Activated effector memory CD4-positive, alpha-beta T cell treated with anti-CD3 and anti-CD28 coated beads, Interleukin-2, amount 50 U/mL, for 16 hours (primary cell): ENCODE measurements around the gene C4orf17.

Experiments
- DNase-seq: peaks from one replicate; pipeline ENCODE4 v3.0.0-alpha.2; 2020

Gene C4orf17

DNA sequence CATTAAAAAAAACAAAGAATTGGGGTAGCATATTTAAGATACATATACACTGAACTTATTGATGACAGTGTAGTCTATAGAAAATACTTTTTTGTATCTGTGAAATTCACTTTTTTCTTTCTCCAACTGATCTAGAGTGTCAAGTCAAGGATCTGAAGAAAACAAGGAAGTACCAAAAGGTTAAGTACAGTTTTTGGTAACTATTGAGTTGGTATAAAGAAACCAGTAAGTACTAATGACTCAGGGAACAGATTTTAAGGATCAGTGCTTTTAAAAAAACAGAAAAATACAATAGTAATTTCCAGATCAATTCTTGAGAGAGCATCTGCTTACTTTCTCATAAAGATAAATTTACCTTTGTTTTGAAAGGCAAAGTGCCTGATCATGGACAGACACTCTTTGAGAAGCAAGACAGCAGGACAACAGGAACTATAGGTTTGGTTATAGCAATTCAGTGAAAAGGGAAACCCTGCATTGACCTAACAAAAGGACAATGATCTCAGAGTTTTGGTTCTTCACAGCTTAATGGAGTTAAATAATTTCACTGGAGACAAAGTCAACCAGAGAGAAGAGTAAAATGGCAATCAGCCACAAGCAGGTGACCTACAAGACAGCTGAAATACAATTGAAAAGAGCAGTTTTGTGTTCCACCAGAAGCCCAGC, 29.6 kb downstream of the C4orf17 start:
- DNase-seq: no peak

DNA sequence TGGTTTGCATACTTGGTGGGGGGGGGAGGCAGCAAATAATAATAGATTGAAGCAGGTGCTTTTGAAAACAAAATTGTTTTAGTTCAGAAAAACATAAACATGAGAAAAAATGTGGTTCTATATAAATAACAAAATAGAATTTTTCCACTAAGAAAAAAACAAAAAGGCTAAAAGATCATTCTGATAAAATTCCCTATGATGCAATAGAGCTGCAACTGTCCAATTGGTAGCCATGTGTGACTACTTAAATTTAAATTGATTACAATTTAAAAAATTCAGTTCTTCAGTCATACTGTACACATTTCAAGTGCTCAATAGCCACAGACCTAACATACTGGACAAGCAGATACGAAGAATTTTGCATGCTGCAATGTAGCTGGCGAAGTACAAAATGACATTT, 42.1 kb downstream of the C4orf17 start:
- no peak for DNase-seq

DNA sequence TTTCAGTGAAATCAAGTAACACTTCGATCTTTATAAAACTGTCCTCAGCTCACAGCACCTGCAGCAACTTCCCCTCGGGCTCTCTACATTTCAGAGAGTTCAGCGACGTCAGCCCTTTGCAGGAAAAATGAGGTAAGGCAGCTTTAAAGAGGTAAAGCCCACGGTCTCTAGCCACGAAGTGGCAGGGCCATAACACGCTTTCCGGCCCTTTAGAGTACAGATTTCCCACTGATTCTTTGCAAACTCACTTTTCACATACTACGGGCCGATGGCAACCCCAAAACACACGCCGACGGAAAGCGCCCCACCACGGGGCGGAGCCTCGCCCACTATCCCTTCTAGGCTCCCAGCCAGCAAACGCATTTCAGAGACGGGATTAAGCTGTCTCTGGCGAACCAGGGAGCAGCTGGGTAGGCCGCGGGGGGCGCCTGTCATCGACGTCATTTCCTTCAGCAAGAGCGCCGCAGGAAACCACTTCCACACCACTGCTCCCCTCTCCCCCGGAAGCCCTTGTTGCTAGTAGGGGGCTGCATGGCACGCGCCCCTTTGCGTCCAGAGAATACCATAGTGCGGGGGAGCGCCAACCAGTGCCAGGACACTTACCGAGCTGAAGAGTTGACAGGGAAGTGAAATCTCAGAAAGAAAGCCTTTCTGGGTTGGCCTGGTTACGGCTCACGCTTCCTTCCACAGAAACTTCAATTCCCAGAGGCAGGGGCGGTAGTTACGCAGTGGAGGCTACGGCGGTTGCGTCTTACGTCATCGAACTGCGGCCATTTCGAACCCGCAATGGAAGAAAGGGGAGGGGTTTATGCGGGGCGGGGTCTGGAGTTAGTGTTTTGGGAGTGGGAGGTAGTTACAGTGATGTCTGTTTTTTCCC, 52.7 kb downstream of the C4orf17 start, which contains the start of gene TRMT10A:
TSS of gene TRMT10A (minus strand) at position 730 of the 877 bp plus-strand sequence. CDS start 4,701 bp downstream, outside the sequence.
- peak; percentile 98 for DNase-seq

DNA sequence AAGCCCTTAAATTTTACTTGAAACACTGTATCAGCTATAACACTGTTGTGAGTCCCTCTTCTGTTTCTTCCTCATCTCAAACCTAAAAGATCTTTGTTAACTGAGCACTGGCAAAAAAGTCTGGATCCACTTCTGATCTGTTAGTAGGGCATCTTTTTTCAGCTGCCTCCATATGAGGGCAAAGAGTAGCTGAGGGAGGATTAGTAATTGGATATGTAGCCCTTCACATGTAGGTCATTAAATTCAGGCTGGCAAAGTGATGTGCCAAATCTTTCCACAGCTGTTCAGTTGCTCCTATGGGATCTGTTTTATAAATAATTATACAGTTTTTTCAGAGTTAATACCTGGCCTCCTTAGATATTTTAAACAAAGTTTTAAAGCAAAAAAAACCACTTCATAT, 54.1 kb downstream of the C4orf17 start:
- no peak for DNase-seq

DNA sequence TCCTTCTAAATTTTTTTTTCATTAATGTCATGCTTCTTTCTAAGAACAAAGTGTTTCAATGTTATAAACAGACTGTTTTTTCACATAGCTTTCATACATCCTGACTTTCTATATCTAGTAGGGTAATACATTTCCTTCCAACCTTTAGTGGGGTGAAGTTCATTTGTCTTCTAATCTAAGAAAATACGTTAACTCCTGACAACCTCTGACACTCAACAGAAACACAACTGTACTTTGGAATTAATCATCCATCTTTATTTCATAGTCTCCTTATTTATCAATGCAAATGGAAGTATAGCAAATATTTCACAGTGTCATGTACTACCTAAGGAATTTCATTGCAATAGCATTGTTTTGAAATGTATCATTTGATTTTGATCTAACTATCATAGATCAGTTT, 61.1 kb downstream of the C4orf17 start:
- DNase-seq: no peak

DNA sequence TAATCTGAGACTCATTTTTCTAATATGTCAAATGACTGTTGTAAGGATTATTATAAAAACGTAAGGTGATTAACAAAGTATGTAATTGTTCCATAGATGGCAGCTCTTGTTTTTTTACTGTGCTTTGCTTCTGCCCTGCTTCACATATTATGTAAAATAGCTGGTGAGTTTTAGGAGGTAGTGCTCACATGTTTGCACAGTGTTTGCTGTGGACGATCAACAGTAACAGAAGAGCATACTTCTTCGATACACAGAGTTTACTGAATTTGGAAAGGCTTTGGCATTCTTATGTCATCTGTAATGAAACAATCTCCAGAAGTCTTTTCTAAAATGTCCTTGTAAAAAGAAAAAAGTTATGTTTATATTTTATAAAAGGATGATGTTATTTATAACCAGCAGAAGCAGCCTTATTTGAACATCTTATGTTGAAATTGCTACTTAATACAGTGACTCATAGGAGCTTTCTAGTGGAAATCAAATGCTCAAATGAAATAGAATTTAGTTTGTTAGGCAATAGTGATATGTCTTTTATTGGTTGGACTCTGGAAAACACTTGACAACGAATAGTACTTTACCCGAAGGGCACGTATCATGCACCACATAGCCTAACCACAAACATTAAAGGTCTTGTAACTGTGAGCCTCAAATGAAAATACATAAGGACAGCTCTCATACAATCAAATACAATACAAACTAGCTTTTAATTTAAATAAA, 61.9 kb downstream of the C4orf17 start:
- DNase-seq: no peak

DNA sequence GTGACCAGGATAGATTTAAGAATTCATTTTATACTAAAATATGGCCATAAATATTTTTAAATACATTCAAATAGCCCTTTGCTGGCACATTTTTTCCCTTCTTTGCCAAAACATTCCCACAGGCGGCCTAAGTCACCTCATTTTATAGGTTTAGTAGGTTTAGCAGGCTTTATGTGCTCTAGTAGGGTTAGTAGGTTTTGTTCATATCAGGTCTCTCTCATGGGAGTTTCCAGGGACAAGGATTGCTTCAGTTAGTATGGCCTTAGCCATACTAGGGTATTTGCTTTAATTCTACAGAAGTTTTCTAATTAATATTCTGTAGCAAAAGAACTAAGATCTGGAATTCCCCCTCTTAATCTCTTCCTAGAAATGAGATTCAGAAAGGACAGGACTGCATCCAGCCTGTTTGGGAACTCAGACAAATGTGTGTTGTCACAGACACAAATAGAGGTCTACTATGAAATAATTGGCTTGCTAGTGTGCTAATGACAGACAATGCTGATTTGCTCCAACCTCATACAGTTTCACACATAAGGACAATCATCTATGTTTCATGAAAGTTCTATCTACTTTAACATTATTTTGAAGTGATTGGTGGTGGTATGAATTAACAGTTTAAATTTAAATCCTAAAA, 63.0 kb downstream of the C4orf17 start:
- DNase-seq: no peak

DNA sequence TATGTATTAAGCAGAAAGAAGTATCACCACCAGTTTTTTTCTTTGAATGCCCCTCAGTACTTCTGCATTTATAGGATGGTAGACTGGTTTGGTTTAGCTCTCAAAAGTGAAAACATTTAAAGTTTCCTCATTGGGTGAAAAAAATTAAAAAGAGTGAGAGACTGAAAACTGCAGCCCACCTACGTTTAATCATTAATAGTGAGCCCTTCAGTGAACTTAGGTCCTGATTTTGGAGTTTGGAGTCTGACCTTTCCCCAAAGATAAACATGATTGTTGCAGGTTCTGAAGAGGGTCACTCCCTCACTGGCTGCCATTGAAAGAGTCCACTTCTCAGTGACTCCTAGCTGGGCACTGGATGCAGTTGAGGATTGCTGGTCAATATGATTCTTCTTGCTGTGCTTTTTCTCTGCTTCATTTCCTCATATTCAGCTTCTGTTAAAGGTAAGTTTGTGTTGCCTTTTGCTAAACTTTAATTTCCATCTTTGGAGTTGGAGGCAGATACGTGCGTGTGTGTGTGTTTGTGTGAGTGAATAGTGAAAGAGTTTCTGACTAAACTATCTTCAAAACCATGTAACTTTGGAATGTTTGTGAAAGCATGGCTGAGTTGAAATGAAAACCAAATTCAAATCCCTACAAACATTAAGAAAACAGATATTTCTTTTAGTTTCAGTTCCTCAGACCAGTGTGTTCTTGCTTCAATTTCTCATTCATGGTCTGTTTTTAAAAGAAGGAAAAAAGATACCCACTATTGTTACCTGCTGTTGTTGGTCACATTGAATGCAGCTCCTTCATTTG, 63.9 kb downstream of the C4orf17 start, which contains the start of gene MTTP:
TSS of gene MTTP (plus strand) at position 295 of the 795 bp plus-strand sequence. CDS start at position 381, 86 bp downstream.
- DNase-seq: no peak

DNA sequence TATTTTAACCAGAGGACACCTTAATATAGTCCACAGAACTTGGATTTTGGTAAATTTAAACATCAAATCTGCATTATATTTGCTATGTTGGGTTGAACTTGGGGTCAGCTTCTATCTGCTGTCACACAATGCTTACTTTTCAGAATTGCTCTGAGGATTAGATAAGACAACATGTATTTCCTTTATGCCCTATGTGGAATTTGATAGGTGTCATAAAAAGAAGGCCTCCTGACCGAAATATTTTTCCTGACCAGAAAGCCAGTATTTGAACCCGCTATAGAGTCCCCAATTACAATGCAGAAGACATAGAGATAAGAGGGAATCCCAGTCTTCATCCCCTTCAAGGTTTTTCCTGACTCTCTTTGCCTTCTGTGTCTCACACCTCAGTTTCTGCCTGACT, 67.9 kb downstream of the C4orf17 start:
- no peak for DNase-seq

DNA sequence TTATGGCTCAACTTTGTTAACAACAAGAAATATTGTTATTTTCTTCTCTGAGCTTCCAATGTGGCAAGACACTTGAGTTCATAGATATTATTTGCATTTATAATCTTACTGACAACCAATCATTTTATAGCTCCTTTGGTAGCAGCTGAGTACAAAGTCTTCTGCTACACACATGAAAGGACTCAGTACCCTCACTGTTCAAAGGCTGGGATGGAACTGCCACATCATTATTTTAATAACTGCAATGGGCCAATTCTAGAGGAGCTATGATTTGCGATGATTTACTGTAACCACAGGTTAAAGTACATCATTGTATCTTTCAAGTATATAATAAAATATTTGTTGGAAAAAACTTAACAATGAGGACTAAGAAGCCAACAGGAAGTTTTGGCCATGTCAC, 74.7 kb downstream of the C4orf17 start:
- DNase-seq: no peak

DNA sequence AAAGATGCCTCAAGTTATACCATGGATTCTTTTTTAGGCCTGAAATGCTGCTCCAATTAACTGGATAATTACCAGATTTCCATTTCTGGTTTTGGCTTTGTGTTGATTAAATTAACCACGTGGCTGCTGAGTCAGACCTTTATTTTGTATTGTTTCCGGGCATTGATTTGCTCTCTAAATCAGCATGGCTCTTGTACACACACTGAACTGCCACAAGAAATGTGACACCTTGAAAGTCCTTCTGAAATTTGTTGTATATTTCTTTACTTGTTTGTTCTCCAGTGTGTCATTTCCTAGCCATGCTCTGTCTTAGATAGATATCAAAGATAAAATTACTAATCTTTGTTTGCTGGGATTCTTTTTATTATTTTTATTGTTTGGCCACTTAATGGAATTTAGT, 75.5 kb downstream of the C4orf17 start:
- no peak for DNase-seq

DNA sequence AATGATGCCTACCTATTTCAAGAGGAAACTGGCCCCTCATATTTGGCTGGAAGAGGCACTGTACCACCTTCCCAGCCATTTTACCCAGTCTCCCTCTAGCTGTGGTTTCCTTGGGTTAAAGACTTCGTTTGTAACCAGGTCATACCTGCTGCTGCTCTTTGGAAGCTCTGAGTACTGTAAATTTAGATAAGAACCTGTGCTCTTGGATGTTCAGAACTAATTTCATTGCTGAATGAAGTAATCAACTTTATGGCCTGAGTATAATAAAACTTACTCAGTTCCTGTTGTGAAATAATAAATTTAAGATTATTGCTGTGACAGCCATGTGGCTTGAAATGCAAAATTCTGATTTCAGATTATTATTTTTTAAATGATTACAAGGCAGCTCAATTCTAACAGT, 76.0 kb downstream of the C4orf17 start:
- no peak for DNase-seq

DNA sequence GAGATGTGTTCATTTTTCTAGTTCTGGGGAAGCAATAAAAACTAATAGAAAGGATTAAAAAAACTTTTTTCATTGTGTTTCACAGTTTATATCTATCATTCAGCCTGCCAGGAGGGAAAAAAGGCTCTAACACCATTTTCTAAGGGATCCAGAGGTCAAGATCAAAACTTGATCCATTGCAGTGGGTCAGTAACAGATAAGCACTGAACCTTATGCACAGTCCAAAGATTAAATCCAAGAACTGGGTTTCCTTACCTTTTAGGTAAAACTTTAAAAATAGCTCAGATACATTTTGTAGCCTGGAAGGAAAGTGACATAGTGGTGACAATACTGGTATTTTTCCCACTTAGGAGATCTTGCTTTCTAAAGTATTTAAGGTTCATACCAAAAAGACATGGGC, 76.5 kb downstream of the C4orf17 start:
- no peak for DNase-seq

DNA sequence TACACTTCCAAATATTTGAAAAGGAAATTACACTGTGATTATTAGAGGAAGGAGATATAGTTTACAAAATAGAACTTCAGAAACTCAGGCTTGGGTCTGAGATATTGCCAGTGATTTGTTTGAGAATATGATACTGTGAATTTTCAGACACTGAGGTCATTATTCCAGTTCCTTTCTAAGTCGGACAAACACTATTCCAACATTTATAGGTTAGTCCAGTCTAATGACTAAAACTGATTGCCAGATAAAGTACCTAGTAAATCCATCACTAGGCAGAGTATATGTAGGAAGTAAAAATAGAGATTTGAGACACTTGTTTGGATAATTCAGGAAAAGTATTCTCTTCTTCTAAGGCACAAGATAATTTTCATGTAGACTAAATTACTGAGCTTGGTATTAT, 77.0 kb downstream of the C4orf17 start:
- DNase-seq: no peak

DNA sequence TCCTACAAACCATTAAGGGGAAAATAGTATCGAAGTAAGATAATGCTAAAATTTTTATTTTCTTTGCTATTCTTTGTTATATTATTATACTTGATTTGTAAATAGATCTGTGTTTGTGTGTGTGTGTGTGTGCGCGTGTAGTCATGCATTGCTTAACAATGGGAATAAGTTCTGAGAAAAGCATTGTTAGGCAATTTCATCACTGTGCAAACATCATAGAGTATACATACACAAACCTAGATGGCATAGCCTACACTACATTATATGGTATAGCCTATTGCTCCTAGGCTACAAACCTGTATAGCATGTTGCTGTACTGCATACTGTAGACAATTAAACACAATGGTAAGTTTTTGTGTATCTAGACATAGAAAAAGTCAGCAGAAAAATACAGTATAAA, 80.9 kb downstream of the C4orf17 start:
- DNase-seq: no peak
